Measurements from ENCODE around the gene ROR2. TPM values are rescaled to one million over a fixed set of nuclear protein-coding genes. Genes with fewer than 3 reads are reported as not detected.

Gene ROR2
- total RNA-seq, 1 experiment from 2014 or later = not detected

DNA sequence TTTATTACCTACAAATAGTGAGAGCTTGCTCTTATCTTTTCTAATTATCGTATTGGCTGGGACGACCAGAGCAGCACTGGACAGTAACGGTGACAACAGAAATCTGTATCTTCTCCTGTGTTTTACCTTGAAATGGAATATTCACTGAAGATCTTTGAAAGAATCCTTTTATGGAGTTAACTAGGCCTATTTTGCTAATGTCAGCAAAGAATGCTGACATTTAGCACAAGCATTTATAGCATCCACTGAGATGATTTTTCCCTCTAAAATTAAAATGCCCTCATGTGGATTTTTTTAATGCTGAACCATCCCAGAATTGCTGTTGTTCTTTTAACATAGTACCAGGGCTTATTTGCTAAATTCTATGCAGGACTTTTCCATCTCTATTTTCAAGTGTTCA is 59.4 kb downstream of the ROR2 start:
- Histone ChIP-seq H3K27ac (no peak overlapping the region), H3K36me3 (no peaks in the 10 kb centered on the region), H3K4me1 (no peaks in the 10 kb centered on the region), H3K4me3 (no peak overlapping the region), H3K9me3 (replicated peaks) (no peaks in the 10 kb centered on the region), H3K27me3 (peaks cover 20% of the 10 kb centered on the region)
- DNase-seq = no peak

DNA sequence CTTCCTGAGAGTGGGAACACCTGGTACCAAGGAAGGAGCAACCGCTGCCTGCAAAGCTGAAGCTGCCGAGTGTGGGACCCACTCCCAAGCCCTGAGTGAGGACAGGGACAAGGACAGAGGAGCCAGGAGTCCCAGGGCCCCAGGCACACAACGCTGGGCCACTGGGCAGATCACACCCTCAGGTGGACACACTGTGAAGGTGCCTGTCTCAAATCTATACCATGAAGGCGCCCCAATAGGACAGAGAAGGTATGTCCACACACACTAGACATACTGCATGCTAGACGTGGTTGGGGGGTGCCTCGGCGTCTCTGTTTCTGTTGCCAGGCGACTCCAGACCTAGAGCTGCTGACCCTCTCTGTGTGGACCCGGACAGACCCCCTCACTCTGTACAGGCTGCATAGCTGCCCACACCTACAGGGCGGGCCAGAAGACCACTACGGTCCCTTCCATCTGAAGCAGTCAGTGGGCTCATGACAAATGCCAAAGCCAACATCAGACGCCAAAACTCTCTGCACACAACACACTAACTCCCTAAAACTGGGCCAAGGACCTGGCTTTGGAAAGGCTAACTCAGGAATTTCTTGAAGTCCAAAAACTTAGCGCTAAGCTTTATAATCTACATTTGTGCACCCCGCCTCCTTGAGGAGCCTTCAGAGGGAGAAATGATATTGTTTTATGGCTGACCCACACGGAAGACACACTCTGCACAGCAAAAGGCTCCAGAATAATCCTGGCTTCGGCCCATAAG is 60.7 kb downstream of the ROR2 start:
- Histone ChIP-seq H3K4me3 (no peak overlapping the region), H3K27me3 (peaks cover 19% of the 10 kb centered on the region), H3K4me1 (no peaks in the 10 kb centered on the region), H3K27ac (no peak overlapping the region), H3K36me3 (no peaks in the 10 kb centered on the region), H3K9me3 (replicated peaks) (no peaks in the 10 kb centered on the region)
- no peak for DNase-seq

DNA sequence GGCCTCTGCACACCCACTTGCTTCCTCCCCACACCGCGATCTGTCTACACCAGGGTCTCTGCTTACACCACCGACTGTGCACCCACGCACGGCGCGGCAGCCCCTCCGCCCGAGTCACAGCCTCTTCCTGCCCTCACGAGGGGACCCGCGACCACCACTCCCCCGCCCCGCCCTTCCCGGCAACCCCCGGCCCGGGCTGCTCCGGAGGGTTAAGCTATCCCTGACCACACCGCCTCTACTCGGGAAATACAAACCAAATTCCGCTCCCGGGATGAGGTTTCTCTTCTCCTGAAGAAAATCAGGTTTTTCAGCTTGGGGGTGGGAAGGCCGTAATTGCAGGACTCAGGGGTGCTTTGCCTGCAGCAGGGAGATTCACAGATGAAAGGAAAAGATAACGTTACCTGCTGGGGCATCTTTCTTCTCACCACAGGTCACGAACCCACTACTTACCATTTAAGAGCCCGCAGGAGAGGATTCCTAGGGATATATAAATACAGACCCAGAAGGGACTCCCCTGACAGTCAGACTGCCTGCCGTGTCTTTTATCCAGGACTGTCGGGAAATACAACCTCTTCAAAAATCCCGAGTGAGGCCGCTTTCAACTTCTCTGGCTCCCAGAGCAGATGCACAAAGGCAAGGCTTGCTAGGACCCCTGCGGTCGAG is 63.5 kb downstream of the ROR2 start:
- Histone ChIP-seq H3K36me3 (no peaks in the 10 kb centered on the region), H3K4me3 (no peak overlapping the region), H3K4me1 (no peaks in the 10 kb centered on the region), H3K27me3 (peaks cover 37% of the 10 kb centered on the region), H3K27ac (no peak overlapping the region), H3K9me3 (replicated peaks) (no peaks in the 10 kb centered on the region)
- DNase-seq = no peak

DNA sequence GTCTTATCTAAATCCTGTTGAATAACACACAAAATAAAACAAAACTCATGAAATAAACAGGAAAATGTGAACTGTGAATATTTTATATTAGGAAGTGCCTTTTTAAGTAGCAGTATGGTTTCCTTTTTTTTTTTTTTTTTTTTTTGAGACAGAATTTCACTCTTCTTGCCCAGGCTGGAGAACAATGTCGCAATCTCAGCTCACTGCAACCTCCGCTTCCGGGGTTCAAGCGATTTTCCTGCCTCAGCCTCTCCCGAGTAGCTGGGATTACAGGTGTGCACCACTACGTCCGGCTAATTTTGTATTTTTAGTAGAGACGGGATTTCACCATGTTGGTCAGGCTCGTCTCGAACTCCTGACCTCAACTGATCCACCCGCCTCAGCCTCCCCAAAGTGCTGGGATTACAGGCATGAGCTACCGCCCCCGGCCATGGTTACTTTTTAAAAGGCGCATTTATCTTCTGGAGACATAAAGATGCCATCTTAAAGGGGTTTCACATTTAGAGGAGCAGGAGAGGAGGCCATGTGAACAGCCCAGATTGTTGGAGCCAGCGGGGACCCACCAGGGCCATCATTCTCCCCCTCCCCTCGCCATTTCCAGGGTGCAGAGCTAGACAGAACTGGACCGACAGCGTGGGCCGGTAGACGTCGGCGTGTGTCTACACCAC is 64.1 kb downstream of the ROR2 start:
- H3K27ac ChIP-seq = no peak overlapping the region
- no peak for DNase-seq
- H3K36me3 ChIP-seq = no peaks in the 10 kb centered on the region
- H3K4me3 ChIP-seq = no peak overlapping the region
- peaks cover 37% of the 10 kb centered on the region for H3K27me3 ChIP-seq
- no peaks in the 10 kb centered on the region for H3K4me1 ChIP-seq
- H3K9me3 ChIP-seq (replicated peaks) = no peaks in the 10 kb centered on the region

DNA sequence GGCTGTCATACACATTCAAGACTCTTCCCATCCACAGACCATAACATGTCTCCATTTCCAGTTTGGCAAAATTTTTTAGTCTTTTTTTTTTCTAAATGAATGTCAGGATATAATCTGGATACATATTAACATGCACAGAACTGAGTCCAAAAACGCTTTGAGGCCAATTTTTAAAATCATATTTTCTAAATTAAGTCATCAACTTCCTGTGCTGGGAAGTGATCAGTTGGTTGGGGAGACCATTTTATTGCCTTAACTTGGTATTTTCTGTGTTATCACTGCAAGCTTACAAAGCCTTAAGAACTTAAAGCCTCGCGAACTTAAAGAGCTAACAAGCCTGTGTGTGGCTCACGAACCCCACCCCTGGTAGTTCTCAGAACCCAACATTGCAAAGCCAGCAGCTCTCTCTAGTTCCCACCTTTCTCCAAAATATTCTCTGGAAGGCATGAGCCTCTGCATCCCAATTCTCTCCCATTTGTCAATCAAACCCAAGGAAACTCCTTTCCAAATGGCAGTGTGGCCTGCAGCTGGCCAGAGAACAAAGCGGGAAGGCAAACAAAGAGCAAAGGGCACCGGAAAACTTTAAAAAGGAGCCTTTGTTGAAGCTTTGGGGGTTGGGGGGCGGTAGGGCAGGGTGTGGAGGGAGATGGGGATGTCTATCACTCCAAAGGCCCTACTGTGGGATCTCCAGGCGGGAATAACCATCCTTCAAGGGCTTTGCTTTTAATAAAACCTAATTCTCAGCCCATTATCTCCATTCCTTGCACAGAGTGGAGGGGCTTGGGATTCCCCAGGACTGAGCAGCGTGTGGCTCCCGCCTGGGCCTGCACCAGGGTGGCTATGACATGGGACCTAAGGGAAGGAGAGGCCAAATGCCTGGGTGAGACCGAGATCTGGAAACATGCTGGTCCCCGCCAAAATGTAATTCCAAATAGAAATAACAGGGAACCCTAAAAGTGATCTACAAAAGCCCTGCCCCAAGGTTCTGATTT is 65.0 kb downstream of the ROR2 start:
- H3K4me1 ChIP-seq = no peaks in the 10 kb centered on the region
- H3K4me3 ChIP-seq = no peak overlapping the region
- no peaks in the 10 kb centered on the region for H3K36me3 ChIP-seq
- H3K9me3 ChIP-seq (replicated peaks) = no peaks in the 10 kb centered on the region
- no peak overlapping the region for H3K27ac ChIP-seq
- DNase-seq = no peak
- H3K27me3 ChIP-seq = peaks cover 37% of the 10 kb centered on the region

DNA sequence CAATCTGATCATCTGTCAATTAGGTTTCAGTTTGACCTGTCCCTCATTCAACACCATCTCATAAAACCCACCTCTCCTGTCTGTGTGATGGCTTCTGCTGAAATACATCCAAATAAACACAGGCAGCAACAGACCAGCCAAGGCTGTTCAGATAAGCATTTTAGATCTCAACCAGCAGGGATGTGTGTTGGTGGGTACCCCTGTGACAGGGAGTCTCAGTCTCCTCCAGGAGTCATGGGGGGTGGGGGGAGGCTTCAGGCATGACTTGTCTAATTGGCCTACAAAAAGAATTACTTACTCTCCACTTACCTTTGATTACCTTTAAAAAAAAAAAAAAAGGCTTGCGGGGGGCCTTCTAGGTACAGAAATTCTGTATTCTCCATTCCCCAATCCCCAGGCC is 65.9 kb downstream of the ROR2 start:
- Histone ChIP-seq H3K4me1 (no peaks in the 10 kb centered on the region), H3K27me3 (peaks cover 37% of the 10 kb centered on the region), H3K36me3 (no peaks in the 10 kb centered on the region), H3K9me3 (replicated peaks) (no peaks in the 10 kb centered on the region), H3K4me3 (no peak overlapping the region), H3K27ac (no peak overlapping the region)
- no peak for DNase-seq

DNA sequence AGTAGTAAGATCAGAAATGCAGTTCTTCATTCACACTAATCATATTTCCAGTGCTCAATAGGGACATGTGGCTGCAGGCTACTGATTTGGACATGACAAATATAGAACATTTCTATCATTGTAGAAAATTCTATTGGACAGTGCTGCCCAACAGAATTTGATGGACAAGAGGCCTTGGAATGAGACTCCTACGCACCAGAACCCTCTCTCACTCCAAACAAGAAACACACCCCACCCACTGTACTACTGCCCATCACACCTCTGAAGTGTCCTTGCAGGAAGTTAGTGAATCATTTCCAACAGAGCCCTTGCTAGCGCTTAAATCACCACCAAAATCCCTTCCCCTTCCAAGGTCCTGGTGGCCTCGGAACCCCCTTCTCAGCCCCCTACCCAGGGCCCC is 66.5 kb downstream of the ROR2 start:
- peaks cover 37% of the 10 kb centered on the region for H3K27me3 ChIP-seq
- no peak overlapping the region for H3K27ac ChIP-seq
- no peak for DNase-seq

DNA sequence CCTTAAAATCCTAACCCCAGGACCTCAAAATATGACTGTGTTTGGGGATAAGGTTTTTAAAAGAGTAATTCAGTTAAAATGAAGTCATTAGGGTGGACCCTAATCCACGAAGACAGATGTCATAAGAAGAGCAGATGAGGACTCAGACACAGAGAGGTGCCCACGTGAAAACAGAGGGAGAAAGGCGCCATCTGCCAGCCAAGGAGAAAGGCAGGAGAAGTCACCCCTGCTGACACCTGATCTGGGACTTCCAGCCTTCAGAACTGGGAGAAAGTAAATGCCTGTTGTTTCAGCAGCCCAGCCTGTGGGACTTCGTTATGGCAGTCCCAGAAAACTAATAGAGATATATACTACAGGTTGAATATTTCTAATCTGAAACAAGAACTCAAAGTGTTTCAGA is 67.4 kb downstream of the ROR2 start:
- Histone ChIP-seq H3K4me3 (no peak overlapping the region), H3K9me3 (replicated peaks) (no peaks in the 10 kb centered on the region), H3K27ac (no peak overlapping the region)

More for the DNA sequence above, 66.5 kb downstream of the ROR2 start:
- Histone ChIP-seq H3K9me3 (replicated peaks) (no peaks in the 10 kb centered on the region), H3K4me1 (no peaks in the 10 kb centered on the region), H3K36me3 (no peaks in the 10 kb centered on the region), H3K4me3 (no peak overlapping the region)

DNA sequence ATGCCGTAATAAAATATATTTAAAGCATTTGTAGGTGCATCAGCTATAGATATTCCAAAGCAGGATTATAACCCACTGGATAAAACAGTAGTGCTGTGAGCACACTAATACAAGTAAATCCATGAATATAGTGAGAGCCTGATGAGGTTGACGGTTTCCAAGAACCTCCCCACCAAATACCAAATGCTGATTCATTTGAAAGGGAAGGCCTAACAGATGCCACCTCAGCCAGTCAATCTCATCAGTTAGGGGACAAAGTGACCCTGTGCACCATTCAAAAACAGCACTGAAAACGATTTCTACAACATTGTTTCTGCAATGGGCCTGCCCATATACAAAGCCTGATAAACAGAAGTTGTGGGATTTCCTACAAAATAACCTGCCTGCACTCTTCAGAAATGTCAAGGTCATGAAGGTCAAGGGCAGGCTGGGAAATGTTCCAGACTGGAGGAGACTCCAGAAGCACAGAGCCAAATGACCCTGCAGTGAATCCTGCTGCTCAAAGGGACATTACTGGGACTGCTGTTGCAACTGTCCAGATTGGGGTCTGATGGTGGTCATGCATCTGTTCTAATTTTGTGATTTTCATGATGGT is 69.6 kb downstream of the ROR2 start:
- DNase-seq = no peak
- no peak overlapping the region for H3K4me3 ChIP-seq

More for the DNA sequence above, 67.4 kb downstream of the ROR2 start:
- Histone ChIP-seq H3K4me1 (no peaks in the 10 kb centered on the region), H3K27me3 (peaks cover 33% of the 10 kb centered on the region), H3K36me3 (no peaks in the 10 kb centered on the region)
- DNase-seq = no peak

DNA sequence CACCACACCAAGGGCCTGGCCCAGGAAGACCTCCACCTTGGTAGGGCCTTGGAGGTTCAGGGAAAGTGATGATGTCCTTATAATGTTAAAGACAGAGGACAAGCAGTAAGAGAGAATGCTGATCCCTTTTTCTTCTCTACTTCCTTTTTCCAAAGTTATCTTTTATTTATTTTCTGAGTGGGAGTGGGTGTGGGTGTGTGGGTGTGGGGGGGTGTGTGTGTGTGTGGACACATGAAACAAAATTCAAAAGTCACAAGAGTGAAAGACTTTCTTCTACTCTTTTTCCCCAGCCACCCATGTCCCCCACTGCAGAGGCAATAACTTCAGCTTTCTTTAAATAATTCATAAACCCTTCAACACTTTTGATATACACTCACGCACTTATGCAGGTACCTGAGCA is 70.8 kb downstream of the ROR2 start:
- peaks cover 46% of the 10 kb centered on the region for H3K27me3 ChIP-seq
- H3K36me3 ChIP-seq = no peaks in the 10 kb centered on the region
- H3K9me3 ChIP-seq (replicated peaks) = no peaks in the 10 kb centered on the region
- no peaks in the 10 kb centered on the region for H3K4me1 ChIP-seq
- no peak for DNase-seq
- no peak overlapping the region for H3K4me3 ChIP-seq
- no peak overlapping the region for H3K27ac ChIP-seq

More for the DNA sequence above, 69.6 kb downstream of the ROR2 start:
- peaks cover 36% of the 10 kb centered on the region for H3K27me3 ChIP-seq
- H3K4me1 ChIP-seq = no peaks in the 10 kb centered on the region
- no peaks in the 10 kb centered on the region for H3K9me3 ChIP-seq (replicated peaks)
- no peaks in the 10 kb centered on the region for H3K36me3 ChIP-seq
- no peak overlapping the region for H3K27ac ChIP-seq

DNA sequence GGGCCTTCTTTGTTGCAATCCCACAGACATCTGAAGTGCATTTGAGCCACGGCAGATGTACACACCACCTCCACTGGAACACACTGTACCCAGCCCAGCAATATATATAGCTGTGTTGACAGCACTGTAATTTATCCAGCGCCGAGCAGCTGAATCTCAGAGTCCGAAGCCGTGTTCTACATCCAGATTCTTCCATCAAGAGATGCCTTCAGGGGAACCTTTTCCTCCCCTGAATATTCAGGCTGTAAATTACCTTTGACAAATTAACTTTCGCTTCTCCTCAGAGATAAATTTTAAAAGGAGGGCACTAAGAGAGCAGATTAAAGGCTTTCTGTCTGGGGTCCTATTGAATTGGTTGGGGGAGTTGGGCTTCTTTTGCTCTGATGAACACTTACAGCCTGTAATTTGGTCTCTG is 76.4 kb downstream of the ROR2 start:
- Histone ChIP-seq H3K4me1 (no peaks in the 10 kb centered on the region), H3K9me3 (replicated peaks) (no peaks in the 10 kb centered on the region), H3K27ac (no peak overlapping the region), H3K4me3 (no peak overlapping the region), H3K27me3 (peaks cover 32% of the 10 kb centered on the region), H3K36me3 (no peaks in the 10 kb centered on the region)
- no peak for DNase-seq

DNA sequence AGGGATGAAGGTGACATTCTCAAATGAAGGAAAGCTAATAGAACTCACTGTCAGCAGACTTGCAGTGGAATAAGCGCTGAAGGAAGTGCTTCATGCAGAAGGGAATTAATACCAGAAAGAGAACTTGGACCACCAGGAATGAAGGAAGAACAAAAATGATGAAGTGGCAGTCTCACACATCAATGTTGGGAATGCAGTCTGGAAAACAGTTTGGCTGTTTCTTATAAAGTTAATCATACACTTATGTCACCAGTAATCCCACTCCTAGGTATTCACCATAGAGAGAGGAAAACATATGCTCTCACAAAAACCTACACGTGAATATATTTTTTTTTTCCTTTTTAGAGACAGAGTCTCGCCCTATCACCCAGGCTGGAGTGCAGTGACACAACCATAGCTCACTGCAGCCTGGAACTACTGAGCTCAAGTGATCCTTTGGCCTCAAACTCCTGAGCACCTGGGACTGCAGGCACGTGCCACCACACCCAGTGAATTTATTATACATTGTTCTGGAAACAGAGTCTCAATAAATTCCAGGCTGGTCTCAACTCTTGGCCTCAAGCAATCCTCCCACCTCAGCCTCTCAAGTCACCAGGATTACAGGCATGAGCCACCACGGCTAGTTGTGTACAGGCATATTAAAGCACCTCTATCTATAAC is 81.2 kb downstream of the ROR2 start:
- Histone ChIP-seq H3K4me3 (no peak overlapping the region), H3K9me3 (replicated peaks) (no peaks in the 10 kb centered on the region), H3K27ac (no peak overlapping the region), H3K36me3 (no peaks in the 10 kb centered on the region), H3K4me1 (no peaks in the 10 kb centered on the region), H3K27me3 (peaks cover 18% of the 10 kb centered on the region)
- no peak for DNase-seq

DNA sequence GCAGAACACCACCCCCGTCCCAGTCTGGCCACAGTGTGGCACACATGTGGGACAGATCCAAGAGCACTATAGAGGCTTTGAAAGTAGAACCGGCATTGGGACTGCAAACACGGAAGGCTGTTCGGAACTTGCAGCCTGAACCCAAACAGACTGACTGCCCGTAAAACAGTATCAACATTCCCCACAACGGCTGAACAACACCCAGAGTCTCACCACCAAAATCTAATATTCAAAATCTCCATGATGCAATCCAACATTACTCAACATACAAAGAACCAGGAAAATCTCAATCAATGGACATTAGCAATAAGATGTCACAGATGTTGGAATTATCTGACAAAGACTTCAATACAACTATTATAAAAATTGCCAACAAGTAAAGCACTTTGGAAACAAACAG is 82.3 kb downstream of the ROR2 start:
- H3K4me1 ChIP-seq = no peaks in the 10 kb centered on the region
- peaks cover 16% of the 10 kb centered on the region for H3K27me3 ChIP-seq
- no peak for DNase-seq
- no peaks in the 10 kb centered on the region for H3K9me3 ChIP-seq (replicated peaks)
- H3K4me3 ChIP-seq = no peak overlapping the region
- no peak overlapping the region for H3K27ac ChIP-seq
- H3K36me3 ChIP-seq = no peaks in the 10 kb centered on the region

DNA sequence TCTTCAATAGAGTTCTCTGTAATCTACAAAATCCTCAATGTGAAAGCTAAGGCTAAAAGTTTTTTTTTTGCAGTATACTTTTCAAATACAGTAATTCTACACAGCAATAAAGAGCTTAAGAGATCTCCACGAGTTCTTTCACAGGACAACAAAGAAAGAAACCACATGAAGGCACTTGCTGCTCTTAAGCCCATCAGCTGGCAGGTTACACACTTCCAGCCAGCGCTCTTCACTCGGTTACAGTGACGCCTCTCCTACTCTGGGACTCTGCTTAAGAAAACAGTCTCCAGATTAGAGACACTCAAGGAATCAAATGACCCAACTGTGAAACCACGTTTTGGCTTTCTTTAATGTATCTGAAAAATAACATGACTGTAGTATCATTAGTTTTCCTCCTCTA is 85.0 kb downstream of the ROR2 start:
- H3K4me3 ChIP-seq = no peak overlapping the region
- DNase-seq = no peak
- peaks cover 13% of the 10 kb centered on the region for H3K27me3 ChIP-seq
- no peaks in the 10 kb centered on the region for H3K9me3 ChIP-seq (replicated peaks)
- no peaks in the 10 kb centered on the region for H3K4me1 ChIP-seq
- no peaks in the 10 kb centered on the region for H3K36me3 ChIP-seq
- H3K27ac ChIP-seq = no peak overlapping the region

Data from SJCRH30 (cell line).